Ammon's horn (tissue), 1 donor: ENCODE data around the gene AARS1.
"Not testable (repeated sequence)": the region's sequence is repeated elsewhere in the genome, so short reads cannot be mapped to it uniquely, and the experiment has no call there.

Experiments used
- DNase-seq: peaks from one replicate; pipeline ENCODE4 v3.0.0-alpha.2; 2016; ENCODE audit warnings: low spot score

Gene AARS1

GRCh38 chr16:70224645-70225044, 64.7 kb downstream of the AARS1 start:
- DNase-seq, result not testable (repeated sequence)

- not testable (repeated sequence) for DNase-seq
These were observed 65.3 kb downstream of the AARS1 start for GRCh38 chr16:70223971-70224513.

- DNase-seq, result not testable (repeated sequence)
These were observed 66.1 kb downstream of the AARS1 start for GRCh38 chr16:70223216-70223615.

- not testable (repeated sequence) for DNase-seq
These were observed 66.7 kb downstream of the AARS1 start for GRCh38 chr16:70222574-70222973.

- not testable (repeated sequence) for DNase-seq
These were observed 70.7 kb downstream of the AARS1 start for GRCh38 chr16:70218586-70218985.

GRCh38 chr16:70206382-70206781, 82.9 kb downstream of the AARS1 start:
- not testable (repeated sequence) for DNase-seq

GRCh38 chr16:70204668-70205405, 84.5 kb downstream of the AARS1 start:
- not testable (repeated sequence) for DNase-seq

GRCh38 chr16:70204010-70204409, 85.3 kb downstream of the AARS1 start:
- not testable (repeated sequence) for DNase-seq

GRCh38 chr16:70203508-70203907, 85.8 kb downstream of the AARS1 start:
- not testable (repeated sequence) for DNase-seq
